Activated T-cell treated with anti-CD3 and anti-CD28 coated beads for 48 hours (primary cell): ENCODE data around the gene GIN1.
A peak's percentile ranks its signal among the peaks of the same experiment; 100 is the strongest.
"Not testable (repeated sequence)": the region's sequence is repeated elsewhere in the genome, so short reads cannot be mapped to it uniquely, and the experiment has no call there.

ENCODE experiments used
- DNase-seq: peaks from one replicate; pipeline ENCODE4 v3.0.0-alpha.2; 2020; ENCODE audit warnings: low read depth

The GIN1 gene

GRCh38 chr5:103119765-103120606 lies at the start of gene GIN1, which contains the start of gene PPIP5K2:
Gene GIN1, minus strand, starts transcription at chr5:103120138. Its CDS starts 11,431 bp downstream, at chr5:103108707.
Gene PPIP5K2, plus strand, starts transcription at chr5:103120301. Its CDS starts 9,289 bp downstream, at chr5:103129590.
- peak; percentile 93 for DNase-seq

- no peak for DNase-seq
Observed at GRCh38 chr5:103166706-103167105, 46.8 kb upstream of the GIN1 start.

- no peak for DNase-seq
Observed at GRCh38 chr5:103151156-103151555, 31.2 kb upstream of the GIN1 start.

GRCh38 chr5:103148213-103148612 lies 28.3 kb upstream of the GIN1 start:
- no peak for DNase-seq

GRCh38 chr5:103145196-103145595 lies 25.3 kb upstream of the GIN1 start:
- no peak for DNase-seq

GRCh38 chr5:103142132-103142531 lies 22.2 kb upstream of the GIN1 start:
- not testable (repeated sequence) for DNase-seq

GRCh38 chr5:103139264-103139865 lies 19.4 kb upstream of the GIN1 start:
- DNase-seq, result peak; percentile 58

- no peak for DNase-seq
Observed at GRCh38 chr5:103138202-103138690, 18.3 kb upstream of the GIN1 start.

- DNase-seq, result no peak
Observed at GRCh38 chr5:103135461-103135860, 15.5 kb upstream of the GIN1 start.

GRCh38 chr5:103133231-103133630 lies 13.3 kb upstream of the GIN1 start:
- no peak for DNase-seq

- DNase-seq, result no peak
Observed at GRCh38 chr5:103132684-103133083, 12.7 kb upstream of the GIN1 start.

- DNase-seq, result no peak
Observed at GRCh38 chr5:103128202-103128601, 8.3 kb upstream of the GIN1 start.

GRCh38 chr5:103127292-103127817 lies 7.4 kb upstream of the GIN1 start:
- no peak for DNase-seq

GRCh38 chr5:103126557-103126956 lies 6.6 kb upstream of the GIN1 start:
- DNase-seq, result no peak

- DNase-seq, result no peak
Observed at GRCh38 chr5:103122242-103122641, 2.3 kb upstream of the GIN1 start.

- no peak for DNase-seq
Observed at GRCh38 chr5:103120607-103121200, 766 bp upstream of the GIN1 start.

- no peak for DNase-seq
Observed at GRCh38 chr5:103119070-103119764, 721 bp downstream of the GIN1 start.

- DNase-seq, result no peak
Observed at GRCh38 chr5:103117471-103117991, 2.4 kb downstream of the GIN1 start.

GRCh38 chr5:103114440-103114839 lies 5.5 kb downstream of the GIN1 start:
- no peak for DNase-seq

- DNase-seq, result no peak
Observed at GRCh38 chr5:103112910-103113309, 7.0 kb downstream of the GIN1 start.

- no peak for DNase-seq
Observed at GRCh38 chr5:103111468-103111867, 8.5 kb downstream of the GIN1 start.

GRCh38 chr5:103110403-103110802 lies 9.5 kb downstream of the GIN1 start:
- DNase-seq, result no peak
